ENCODE data around the gene IFRD1. TPM values are rescaled to one million over a fixed set of nuclear protein-coding genes. Genes with fewer than 3 reads are reported as not detected.

The IFRD1 gene
- total and polyA plus RNA-seq, 7 donors: 22.8 to 63.7 (median 45.7) TPM

DNA sequence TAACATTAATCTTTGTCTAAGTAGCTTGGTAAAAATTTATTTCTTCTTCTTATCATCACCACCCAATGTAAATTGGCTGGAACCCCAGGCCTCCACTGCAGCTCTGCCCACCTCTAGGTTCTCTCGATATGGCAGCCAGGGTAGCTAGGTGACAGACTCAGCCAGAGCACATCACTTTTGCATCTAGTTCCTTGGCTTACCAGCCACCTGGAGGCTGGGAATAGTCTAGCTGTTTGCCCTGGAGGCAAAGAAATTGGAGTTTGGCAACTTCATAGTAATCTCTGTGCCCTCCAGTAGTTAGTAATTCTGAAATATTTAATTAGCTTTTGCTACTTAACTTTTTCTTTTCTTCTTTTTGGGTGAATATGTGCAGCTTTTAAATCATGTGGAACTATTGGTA, 9.4 kb downstream of the IFRD1 start:
- TF ChIP-seq POLR2AphosphoS5 (IDR thresholded peaks at IDR 0.05) (no peak), POLR2A (IDR thresholded peaks at IDR 0.05) (no peak), EP300 (IDR thresholded peaks at IDR 0.05) (no peak)
- TF ChIP-seq, protein P1, sequence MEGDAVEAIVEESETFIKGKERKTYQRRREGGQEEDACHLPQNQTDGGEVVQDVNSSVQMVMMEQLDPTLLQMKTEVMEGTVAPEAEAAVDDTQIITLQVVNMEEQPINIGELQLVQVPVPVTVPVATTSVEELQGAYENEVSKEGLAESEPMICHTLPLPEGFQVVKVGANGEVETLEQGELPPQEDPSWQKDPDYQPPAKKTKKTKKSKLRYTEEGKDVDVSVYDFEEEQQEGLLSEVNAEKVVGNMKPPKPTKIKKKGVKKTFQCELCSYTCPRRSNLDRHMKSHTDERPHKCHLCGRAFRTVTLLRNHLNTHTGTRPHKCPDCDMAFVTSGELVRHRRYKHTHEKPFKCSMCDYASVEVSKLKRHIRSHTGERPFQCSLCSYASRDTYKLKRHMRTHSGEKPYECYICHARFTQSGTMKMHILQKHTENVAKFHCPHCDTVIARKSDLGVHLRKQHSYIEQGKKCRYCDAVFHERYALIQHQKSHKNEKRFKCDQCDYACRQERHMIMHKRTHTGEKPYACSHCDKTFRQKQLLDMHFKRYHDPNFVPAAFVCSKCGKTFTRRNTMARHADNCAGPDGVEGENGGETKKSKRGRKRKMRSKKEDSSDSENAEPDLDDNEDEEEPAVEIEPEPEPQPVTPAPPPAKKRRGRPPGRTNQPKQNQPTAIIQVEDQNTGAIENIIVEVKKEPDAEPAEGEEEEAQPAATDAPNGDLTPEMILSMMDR (IDR thresholded peaks at IDR 0.05): no peak
- no peak overlapping the region for H3K27ac ChIP-seq
- WGBS, 2 donors: 98 to 100% methylated on average over 1 of the region's 1 CpG
- intact Hi-C loops (cut with DNase I): no loop called here
- H3K9me3 ChIP-seq: no peaks in the 10 kb centered on the region
- H3K36me3 ChIP-seq: peaks cover 15 to 90% (median 29%) of the 10 kb centered on the region in 4 donors
- H3K4me3 ChIP-seq: no peak overlapping the region
- DNase-seq: no peak
- no peaks in the 10 kb centered on the region for H3K27me3 ChIP-seq
- H3K4me1 ChIP-seq: peaks cover 0 to 24% (median 17%) of the 10 kb centered on the region in 4 donors

GRCh38 chr7:112462236-112462635, 12.0 kb downstream of the IFRD1 start:
- no peak for DNase-seq
- no peaks in the 10 kb centered on the region for H3K9me3 ChIP-seq
- H3K4me1 ChIP-seq: peaks cover 0 to 42% (median 10%) of the 10 kb centered on the region in 4 donors
- intact Hi-C loops (cut with DNase I): no loop called here
- TF ChIP-seq, protein P1 (IDR thresholded peaks at IDR 0.05): no peak
- TF ChIP-seq EP300 (IDR thresholded peaks at IDR 0.05): peak in 2 of 4 donors; percentile 52 to 59
- peak; percentile 61 to 75 (median 73) for TF ChIP-seq POLR2AphosphoS5 (IDR thresholded peaks at IDR 0.05)
- no peak overlapping the region for H3K4me3 ChIP-seq
- no peaks in the 10 kb centered on the region for H3K27me3 ChIP-seq
- H3K27ac ChIP-seq: peak overlapping the region in 3 of 4 donors; percentile 36 to 51 (median 50)
- peaks cover 9 to 98% (median 19%) of the 10 kb centered on the region in 4 donors for H3K36me3 ChIP-seq

DNA sequence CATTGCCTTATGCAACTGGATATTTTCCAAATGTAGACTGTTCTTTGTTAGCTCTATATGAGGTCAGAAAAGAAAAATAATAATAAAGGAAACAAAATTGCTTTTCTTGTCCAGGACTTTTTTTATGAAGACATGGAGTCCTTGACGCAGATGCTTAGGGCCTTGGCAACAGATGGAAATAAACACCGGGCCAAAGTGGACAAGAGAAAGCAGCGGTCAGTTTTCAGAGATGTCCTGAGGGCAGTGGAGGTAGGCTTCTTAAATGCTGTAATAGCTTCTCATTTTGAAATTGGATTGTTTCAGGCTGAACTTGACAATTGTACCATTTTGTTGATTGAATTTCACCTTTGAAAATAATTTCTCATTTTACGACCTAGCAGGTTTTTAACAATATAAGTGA, 17.6 kb downstream of the IFRD1 start:
- TF ChIP-seq POLR2AphosphoS5 (IDR thresholded peaks at IDR 0.05): no peak
- TF ChIP-seq POLR2A (IDR thresholded peaks at IDR 0.05): no peak
- TF ChIP-seq, protein P1 (IDR thresholded peaks at IDR 0.05): no peak
- TF ChIP-seq EP300 (IDR thresholded peaks at IDR 0.05): no peak
- peaks cover 8 to 98% (median 26%) of the 10 kb centered on the region in 4 donors for H3K36me3 ChIP-seq
- H3K9me3 ChIP-seq: no peaks in the 10 kb centered on the region
- peaks cover 0 to 19% (median under 1%) of the 10 kb centered on the region in 4 donors for H3K4me1 ChIP-seq
- H3K27ac ChIP-seq: no peak overlapping the region
- intact Hi-C loops (cut with DNase I): no loop called here
- DNase-seq: no peak
- no peak overlapping the region for H3K4me3 ChIP-seq
- 93 to 94% methylated on average over 4 of the region's 4 CpGs for WGBS, 2 donors
- H3K27me3 ChIP-seq: no peaks in the 10 kb centered on the region

GRCh38 chr7:112470194-112470593, 19.9 kb downstream of the IFRD1 start:
- Histone ChIP-seq H3K27me3 (no peaks in the 10 kb centered on the region), H3K4me1 (peaks cover 0 to 14% (median 0%) of the 10 kb centered on the region in 4 donors), H3K36me3 (peaks cover 8 to 99% (median 31%) of the 10 kb centered on the region in 4 donors), H3K4me3 (no peak overlapping the region), H3K27ac (no peak overlapping the region), H3K9me3 (no peaks in the 10 kb centered on the region)
- DNase-seq: no peak
- TF ChIP-seq POLR2AphosphoS5 (IDR thresholded peaks at IDR 0.05): no peak
- TF ChIP-seq, protein P1 (IDR thresholded peaks at IDR 0.05): no peak
- TF ChIP-seq EP300 (IDR thresholded peaks at IDR 0.05): no peak
- TF ChIP-seq POLR2A (IDR thresholded peaks at IDR 0.05): no peak
- WGBS, 2 donors: 72 to 85% methylated on average over 4 of the region's 4 CpGs
- intact Hi-C loops (cut with DNase I): no loop called here

All from sigmoid colon (tissue), 7 donors.